22Rv1 (cell line): Measurements from ENCODE around the gene GRN.

Experiments used
- CTCF ChIP-seq: fragments of 450-650 bp; IDR thresholded peaks from 2 replicates; pipeline ENCODE4 v1.5.1; 2017; ENCODE audit warnings: mild to moderate bottlenecking
- ZFX ChIP-seq: fragments of 450-650 bp; IDR thresholded peaks from 2 replicates; pipeline ENCODE4 v1.6.1; 2017; ENCODE audit warnings: antibody characterized with exemption, borderline replicate concordance

- TF ChIP-seq CTCF (no peak), ZFX (no peak)
These were observed 16.5 kb downstream of the GRN start for GRCh38 chr17:44361292-44362260.
